Activated CD4-positive, alpha-beta T cell treated with anti-CD3 and anti-CD28 coated beads, Interleukin-2, amount 50 U/mL, for 48 hours (primary cell): ENCODE data around the gene PHTF2.
"Not testable (repeated sequence)": the region's sequence is repeated elsewhere in the genome, so short reads cannot be mapped to it uniquely, and the experiment has no call there.

Experiments
- DNase-seq, 2 experiments: peaks; one replicate each; pipeline ENCODE4 v3.0.0-alpha.2; 2020

PHTF2 gene

GRCh38 chr7:77831953-77832352, 33.4 kb downstream of the PHTF2 start:
- DNase-seq = no peak

GRCh38 chr7:77833136-77833535, 34.6 kb downstream of the PHTF2 start:
- no peak for DNase-seq

- not testable (repeated sequence) for DNase-seq
Observed at GRCh38 chr7:77836425-77836824, 37.9 kb downstream of the PHTF2 start.

GRCh38 chr7:77837275-77837674, 38.7 kb downstream of the PHTF2 start:
- DNase-seq = no peak

- no peak for DNase-seq
Observed at GRCh38 chr7:77837966-77838365, 39.4 kb downstream of the PHTF2 start.

GRCh38 chr7:77838929-77839491, 40.4 kb downstream of the PHTF2 start:
- no peak for DNase-seq

GRCh38 chr7:77839919-77840318, 41.3 kb downstream of the PHTF2 start:
- DNase-seq = no peak

- DNase-seq = no peak
Observed at GRCh38 chr7:77843194-77843593, 44.6 kb downstream of the PHTF2 start.

- DNase-seq = no peak
Observed at GRCh38 chr7:77846317-77847092, 47.9 kb downstream of the PHTF2 start.

- DNase-seq = no peak
Observed at GRCh38 chr7:77855371-77856083, 57.0 kb downstream of the PHTF2 start.

- DNase-seq = no peak
Observed at GRCh38 chr7:77858278-77858677, 59.7 kb downstream of the PHTF2 start.

GRCh38 chr7:77859343-77859742, 60.8 kb downstream of the PHTF2 start:
- DNase-seq = no peak

GRCh38 chr7:77862691-77863090, 64.1 kb downstream of the PHTF2 start:
- no peak for DNase-seq

- no peak for DNase-seq
Observed at GRCh38 chr7:77863860-77864259, 65.3 kb downstream of the PHTF2 start.

- no peak for DNase-seq
Observed at GRCh38 chr7:77866370-77866769, 67.8 kb downstream of the PHTF2 start.

GRCh38 chr7:77866786-77867536, 68.4 kb downstream of the PHTF2 start:
- DNase-seq = no peak

- DNase-seq = no peak
Observed at GRCh38 chr7:77867537-77867865, 68.9 kb downstream of the PHTF2 start.

GRCh38 chr7:77872256-77872655, 73.7 kb downstream of the PHTF2 start:
- DNase-seq = not testable (repeated sequence)

- not testable (repeated sequence) for DNase-seq
Observed at GRCh38 chr7:77873416-77874327, 75.1 kb downstream of the PHTF2 start.

GRCh38 chr7:77877791-77878190, 79.2 kb downstream of the PHTF2 start:
- DNase-seq = no peak

GRCh38 chr7:77878500-77878899, 79.9 kb downstream of the PHTF2 start:
- DNase-seq = no peak

- DNase-seq = no peak
Observed at GRCh38 chr7:77879272-77879671, 80.7 kb downstream of the PHTF2 start.
